Endothelial cell of umbilical vein (primary cell): Measurements from ENCODE around the gene ATP9B. TPM values are rescaled to one million over a fixed set of nuclear protein-coding genes. Genes with fewer than 3 reads are reported as not detected.

Experiments
- BruUV-seq: library from RNA; stranded (reverse); fragments of 400-500 nt; replicated peaks from 2 replicates; lab custom pipeline; 2021; lab: Mats Ljungman, UMichigan
- CTCF ChIA-PET: fragments of 300-600, 350-600 bp; sonication (Branson Sonifier 250); formaldehyde crosslinking; loops from one replicate; lab custom pipeline; 2021; ENCODE audit warnings: antibody characterized with exemption, inconsistent platforms; lab: Charles Lee
- POLR2A ChIA-PET: fragments of 300-600, 350-600 bp; sonication (Branson Sonifier 250); formaldehyde crosslinking; loops from one replicate; lab custom pipeline; 2021; ENCODE audit warnings: antibody characterized with exemption, inconsistent platforms; lab: Charles Lee
- DNase-seq: peaks from one replicate; pipeline ENCODE4 v3.0.0-alpha.2; 2011; ENCODE audit warnings: low read depth, low spot score
- FAIRE-seq: peaks from 2 replicates; lab custom pipeline; 2011; peaks lifted over from hg19 to GRCh38; lab: Jason Lieb, UNC
- H2AFZ ChIP-seq: 2 replicates; pipeline ENCODE4 v1.6.0; 2012; ENCODE audit warnings: low read depth, low read length, control low read depth, inconsistent platforms
- H3K27ac ChIP-seq: 2 replicates; pipeline ENCODE4 v1.5.1; 2011; ENCODE audit warnings: low read depth, mild to moderate bottlenecking, control low read depth, low read length, moderate library complexity; ENCODE audit not compliant: insufficient read depth
- H3K27me3 ChIP-seq, 2 experiments: 2 replicates each; pipeline versions ENCODE4 v1.6.0 to v1.6.1; 2011; ENCODE audit warnings: low read length in 2 of 2, mixed read lengths in 1 of 2; ENCODE audit not compliant: control insufficient read depth in 2 of 2, insufficient read depth in 2 of 2
- H3K36me3 ChIP-seq, 2 experiments: 2 replicates in 1 of 2; 3 replicates in 1 of 2; pipeline ENCODE4 v1.5.1; 2011; ENCODE audit warnings: low read length in 2 of 2, mild to moderate bottlenecking in 1 of 2, moderate library complexity in 1 of 2; ENCODE audit not compliant: control insufficient read depth in 2 of 2, insufficient read depth in 2 of 2; ENCODE audit errors: extremely low read depth in 1 of 2
- H3K4me1 ChIP-seq: 3 replicates; pipeline ENCODE4 v1.5.1; 2011; ENCODE audit warnings: mild to moderate bottlenecking, low read length; ENCODE audit not compliant: control insufficient read depth, insufficient read depth; ENCODE audit errors: extremely low read depth
- H3K4me2 ChIP-seq: 2 replicates; pipeline ENCODE4 v1.6.1; 2011; ENCODE audit warnings: low read length, control low read depth, mixed read lengths; ENCODE audit not compliant: insufficient read depth
- H3K4me3 ChIP-seq, 3 experiments: fragments of 200-600 bp in 1 of 3; sonication (generic), shearing (Covaris generic) in 1 of 3; replicated peaks in 1 of 3; 2 replicates each; pipeline ENCODE4 v1.5.1; 2011 to 2016; ENCODE audit warnings: control low read depth in 3 of 3, low read length in 3 of 3, mild to moderate bottlenecking in 2 of 3, inconsistent platforms in 1 of 3, low read depth in 1 of 3, moderate library complexity in 1 of 3; ENCODE audit not compliant: insufficient read depth in 1 of 3
- H3K79me2 ChIP-seq: 2 replicates; pipeline ENCODE4 v1.6.0; 2012; ENCODE audit warnings: low read length, inconsistent platforms; ENCODE audit not compliant: control insufficient read depth, insufficient read depth
- H3K9ac ChIP-seq: replicated peaks from 2 replicates; pipeline ENCODE3; 2011; ENCODE audit warnings: low read length, control low read depth; ENCODE audit not compliant: insufficient read depth; ENCODE audit errors: extremely low read depth
- H3K9me1 ChIP-seq: replicated peaks from 3 replicates; pipeline ENCODE4 v1.6.0; 2011; ENCODE audit warnings: mild to moderate bottlenecking, low read length; ENCODE audit not compliant: control insufficient read depth, insufficient read depth; ENCODE audit errors: extremely low read depth
- H3K9me3 ChIP-seq: replicated peaks from 2 replicates; pipeline ENCODE4 v1.5.1; 2012; ENCODE audit warnings: low read length, inconsistent platforms; ENCODE audit not compliant: control insufficient read depth, insufficient read depth
- H4K20me1 ChIP-seq: replicated peaks from 2 replicates; pipeline ENCODE3; 2011; ENCODE audit warnings: mild to moderate bottlenecking, low read length; ENCODE audit not compliant: control insufficient read depth, insufficient read depth; ENCODE audit errors: extremely low read depth
- CTCF ChIP-seq, 2 donors: IDR thresholded peaks; 1 replicate in 1 of 2; 2 replicates in 1 of 2; pipeline ENCODE4 v1.5.1; 2011; ENCODE audit warnings: low read length in 2 of 2, mild to moderate bottlenecking in 2 of 2, moderate library complexity in 2 of 2, control low read depth in 1 of 2, inconsistent platforms in 1 of 2, low read depth in 1 of 2; ENCODE audit not compliant: insufficient read depth in 1 of 2; ENCODE audit errors: extremely low read depth in 1 of 2
- EZH2 ChIP-seq: IDR thresholded peaks from 2 replicates; pipeline ENCODE4 v1.6.1; 2012; ENCODE audit warnings: borderline replicate concordance, low read depth, mild to moderate bottlenecking, moderate library complexity, low read length, inconsistent platforms; ENCODE audit not compliant: severe bottlenecking
- FOS ChIP-seq: IDR thresholded peaks from 2 replicates; pipeline ENCODE4 v1.6.1; 2011; ENCODE audit warnings: mild to moderate bottlenecking, low read length, moderate library complexity, borderline replicate concordance; ENCODE audit not compliant: insufficient read depth
- GATA2 ChIP-seq: IDR thresholded peaks from 2 replicates; pipeline ENCODE4 v1.7.0; 2011; ENCODE audit warnings: low read depth, mild to moderate bottlenecking, moderate library complexity, mixed read lengths, low read length; ENCODE audit not compliant: insufficient read length, insufficient read depth
- JUN ChIP-seq: IDR thresholded peaks from 2 replicates; pipeline ENCODE4 v1.6.1; 2011; ENCODE audit warnings: borderline replicate concordance, low read depth; ENCODE audit not compliant: insufficient read length, insufficient read depth
- MAX ChIP-seq: IDR thresholded peaks from 2 replicates; pipeline ENCODE4 v1.6.1; 2011; ENCODE audit not compliant: insufficient read depth, insufficient read length
- MYC ChIP-seq: IDR thresholded peaks from one replicate; pipeline ENCODE4 v1.6.1; 2011; ENCODE audit warnings: mild to moderate bottlenecking, low read depth, low read length
- POLR2A ChIP-seq: IDR thresholded peaks from 2 replicates; pipeline ENCODE4 v1.6.1; 2012; ENCODE audit warnings: low read depth, mild to moderate bottlenecking, control low read depth, low read length
- POLR2AphosphoS5 ChIP-seq: IDR thresholded peaks from 2 replicates; pipeline ENCODE4 v1.6.1; 2012; ENCODE audit warnings: low read depth, mild to moderate bottlenecking, control low read depth, low read length, moderate library complexity; ENCODE audit not compliant: insufficient read depth
- dilution Hi-C: fragments of 300-500 bp; cut with MboI; formaldehyde crosslinking; loops from one replicate; pipeline ENCODE4 v1.15.0; 2019; ENCODE audit warnings: low sequenced_read_pairs; ENCODE audit not compliant: extremely low pct_ligation_motif_present
- intact Hi-C: fragments of 100-400 bp; cut with micrococcal nuclease; formaldehyde crosslinking; loops from one replicate; pipeline ENCODE4 v1.10.0; 2022
- polyA plus RNA-seq, 4 experiments: library from polyadenylated mRNA; depleted of rRNA in 3 of 4; stranded (reverse) in 3 of 4; unstranded in 1 of 4; fragments of >200 nt; gene quantifications; 2 replicates each; pipeline versions ENCODE4 v1.2.1 to v1.2.3, GENCODE V29; 2011 to 2012; ENCODE audit warnings: missing spikeins in 1 of 4
- total RNA-seq: library from RNA; stranded (reverse); gene quantifications from 2 replicates; pipeline ENCODE4 v1.2.3, GENCODE V29; 2021

Gene ATP9B
- total and polyA plus RNA-seq, 2 donors (not counting 3 experiments of a cell fraction or from before 2014, with no cell fraction given): 14.6 to 18.2 TPM

GRCh38 chr18:79321625-79322405 is 252.6 kb downstream of the ATP9B start:
- FAIRE-seq (no peak), DNase-seq (no peak)
- H3K4me3 ChIP-seq: no peak overlapping the region
- dilution Hi-C loops: no loop called here
- H3K4me1 ChIP-seq: no peaks in the 10 kb centered on the region
- H3K9ac ChIP-seq: no peak overlapping the region
- H3K9me1 ChIP-seq: no peaks in the 10 kb centered on the region
- no peak overlapping the region for H2AFZ ChIP-seq
- H3K4me2 ChIP-seq: no peak overlapping the region
- BruUV-seq: no TSS peak
- H4K20me1 ChIP-seq: no peaks in the 10 kb centered on the region
- no peaks in the 10 kb centered on the region for H3K36me3 ChIP-seq
- H3K27ac ChIP-seq: no peak overlapping the region
- no peaks in the 10 kb centered on the region for H3K27me3 ChIP-seq
- TF ChIP-seq CTCF (IDR thresholded peaks at IDR 0.05; ENCODE audit: extremely low read depth in 1 of 2, insufficient read depth in 1 of 2, low read depth in 1 of 2, low read length in 2 of 2) (no peak), POLR2AphosphoS5 (no peak), FOS (no peak), JUN (no peak), POLR2A (no peak), MAX (no peak), EZH2 (no peak), GATA2 (no peak), MYC (no peak)
- CTCF ChIA-PET: interaction anchor here (1.4 kb wide), 1 partner anchor 10 kb away, joined by 3 read pairs; no protein-coding TSS in a partner anchor
- no peaks in the 10 kb centered on the region for H3K9me3 ChIP-seq
- H3K79me2 ChIP-seq: no peaks in the 10 kb centered on the region
- POLR2A ChIA-PET: no interaction called here
- intact Hi-C loops: no loop called here
